WTC11 (cell line): Measurements from ENCODE around the gene NCAM2.

Experiments used
- CREB1 ChIP-seq: sonication (generic); formaldehyde crosslinking; IDR thresholded peaks from 2 replicates; pipeline ENCODE4 v1.8.0; 2023; ENCODE audit warnings: mild to moderate bottlenecking, missing genetic modification reagents
- ELF4 ChIP-seq: sonication (generic); formaldehyde crosslinking; IDR thresholded peaks from 2 replicates; pipeline ENCODE4 v1.8.1; 2022; ENCODE audit warnings: low read depth, mild to moderate bottlenecking, moderate library complexity, missing genetic modification reagents
- FOXJ3 ChIP-seq: sonication (generic); formaldehyde crosslinking; IDR thresholded peaks from 2 replicates; pipeline ENCODE4 v1.9.0; 2021; ENCODE audit warnings: missing genetic modification reagents, mild to moderate bottlenecking, borderline replicate concordance
- JAZF1 ChIP-seq: fragments of 250-450 bp; sonication (Bioruptor Pico); IDR thresholded peaks from 2 replicates; pipeline ENCODE4 v1.9.0; 2021; ENCODE audit warnings: moderate library complexity, mild to moderate bottlenecking, inconsistent platforms
- JUN ChIP-seq: sonication (generic); formaldehyde crosslinking; IDR thresholded peaks from 2 replicates; pipeline ENCODE4 v1.8.0; 2023; ENCODE audit warnings: mild to moderate bottlenecking, missing genetic modification reagents
- PRRX2 ChIP-seq: fragments of 250-450 bp; sonication (Bioruptor Pico); IDR thresholded peaks from 2 replicates; pipeline ENCODE4 v1.8.0; 2021; ENCODE audit warnings: mild to moderate bottlenecking
- SMAD4 ChIP-seq: sonication (generic); formaldehyde crosslinking; IDR thresholded peaks from 2 replicates; pipeline ENCODE4 v1.8.0; 2022; ENCODE audit warnings: mild to moderate bottlenecking, missing genetic modification reagents
- TF ChIP-seq, protein P1 (sequence below): fragments of 200-600 bp; IDR thresholded peaks from 2 replicates; pipeline ENCODE4 v1.8.0; 2022; ENCODE audit warnings: antibody characterized with exemption

DNA sequence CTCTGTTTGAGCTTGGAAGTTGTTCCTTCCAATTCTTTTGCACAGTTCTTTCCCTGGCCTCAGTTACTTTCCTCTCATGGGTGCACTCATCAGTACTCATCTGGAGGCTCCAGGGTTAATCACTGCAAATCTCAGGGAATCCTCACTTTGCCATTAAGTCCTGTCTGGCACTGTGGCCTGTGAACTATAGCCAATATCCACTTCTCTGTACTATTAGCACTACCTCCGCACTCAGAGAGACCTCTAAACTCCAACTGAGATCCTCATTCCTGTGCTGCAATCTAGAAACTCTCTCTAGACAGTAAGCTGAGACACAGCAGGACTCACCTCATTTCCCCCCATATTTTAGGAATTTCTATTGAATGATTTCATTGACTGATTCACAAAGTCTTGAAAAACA is 311.3 kb downstream of the NCAM2 start:
- TF ChIP-seq, protein P1, sequence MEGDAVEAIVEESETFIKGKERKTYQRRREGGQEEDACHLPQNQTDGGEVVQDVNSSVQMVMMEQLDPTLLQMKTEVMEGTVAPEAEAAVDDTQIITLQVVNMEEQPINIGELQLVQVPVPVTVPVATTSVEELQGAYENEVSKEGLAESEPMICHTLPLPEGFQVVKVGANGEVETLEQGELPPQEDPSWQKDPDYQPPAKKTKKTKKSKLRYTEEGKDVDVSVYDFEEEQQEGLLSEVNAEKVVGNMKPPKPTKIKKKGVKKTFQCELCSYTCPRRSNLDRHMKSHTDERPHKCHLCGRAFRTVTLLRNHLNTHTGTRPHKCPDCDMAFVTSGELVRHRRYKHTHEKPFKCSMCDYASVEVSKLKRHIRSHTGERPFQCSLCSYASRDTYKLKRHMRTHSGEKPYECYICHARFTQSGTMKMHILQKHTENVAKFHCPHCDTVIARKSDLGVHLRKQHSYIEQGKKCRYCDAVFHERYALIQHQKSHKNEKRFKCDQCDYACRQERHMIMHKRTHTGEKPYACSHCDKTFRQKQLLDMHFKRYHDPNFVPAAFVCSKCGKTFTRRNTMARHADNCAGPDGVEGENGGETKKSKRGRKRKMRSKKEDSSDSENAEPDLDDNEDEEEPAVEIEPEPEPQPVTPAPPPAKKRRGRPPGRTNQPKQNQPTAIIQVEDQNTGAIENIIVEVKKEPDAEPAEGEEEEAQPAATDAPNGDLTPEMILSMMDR = no peak
- no peak for TF ChIP-seq ELF4 (CRISPR knock-in tag)
- TF ChIP-seq PRRX2 = no peak
- no peak for TF ChIP-seq JUN (CRISPR knock-in tag)
- TF ChIP-seq JAZF1 (CRISPR knock-in tag) = no peak
- TF ChIP-seq FOXJ3 (CRISPR knock-in tag) = no peak
- no peak for TF ChIP-seq SMAD4 (CRISPR knock-in tag)
- TF ChIP-seq CREB1 = no peak
